Urinary bladder (tissue), 4 donors: Measurements from ENCODE around the gene PLCB2. TPM values are rescaled to one million over a fixed set of nuclear protein-coding genes. Genes with fewer than 3 reads are reported as not detected.
A peak's percentile ranks its signal among the peaks of the same experiment; 100 is the strongest.

ENCODE experiments used
- DNase-seq: peaks from one replicate; pipeline ENCODE4 v3.0.0-alpha.2; 2015; ENCODE audit errors: extremely low spot score
- H3K27ac ChIP-seq: one replicate; pipeline ENCODE4 v1.5.1; 2013; ENCODE audit warnings: low read depth, mild to moderate bottlenecking, moderate library complexity
- H3K36me3 ChIP-seq: one replicate; pipeline ENCODE4 v1.6.1; 2013; ENCODE audit warnings: mild to moderate bottlenecking, moderate library complexity; ENCODE audit not compliant: insufficient read depth
- H3K4me1 ChIP-seq: one replicate; pipeline ENCODE4 v1.6.1; 2013; ENCODE audit warnings: mild to moderate bottlenecking, moderate library complexity; ENCODE audit not compliant: insufficient read depth
- H3K4me3 ChIP-seq: one replicate; pipeline ENCODE4 v1.5.1; 2013; ENCODE audit warnings: low read depth, low read length
- WGBS: extraction: QIAGEN DNeasy Blood & Tissue Kit; methylation state at CpG from one replicate; pipeline ENCODE4 v1.1.7; 2013; 5-methylcytosine and 5-hydroxymethylcytosine counted together
- polyA plus RNA-seq: library from polyadenylated mRNA; stranded (reverse); fragments of 200-250 nt; gene quantifications from one replicate; pipeline ENCODE4 v1.2.3, GENCODE V29; 2013
- total RNA-seq: library from RNA; depleted of rRNA; stranded (reverse); fragments of >200 nt; gene quantifications from one replicate; pipeline ENCODE4 v1.2.3, GENCODE V29; 2014
- donor health status: healthy with polysubstance abuse.
- donor health status: healthy.

Gene PLCB2
- total and polyA plus RNA-seq, 2 donors = 3.9 to 9.8 TPM

GRCh38 chr15:40241269-40242212 is 66.2 kb downstream of the PLCB2 start:
- WGBS = 87% methylated on average over 14 of the region's 14 CpGs
- Histone ChIP-seq H3K36me3 (no peaks in the 10 kb centered on the region), H3K27ac (no peak overlapping the region), H3K4me3 (no peak overlapping the region), H3K4me1 (no peaks in the 10 kb centered on the region)
- no peak for DNase-seq

- Histone ChIP-seq H3K27ac (peak overlapping the region; percentile 49), H3K4me3 (no peak overlapping the region), H3K4me1 (no peaks in the 10 kb centered on the region), H3K36me3 (no peaks in the 10 kb centered on the region)
- DNase-seq = no peak
- 84% methylated on average over 10 of the region's 10 CpGs for WGBS
Measured at GRCh38 chr15:40240619-40241221, 67.0 kb downstream of the PLCB2 start.

- Histone ChIP-seq H3K36me3 (no peaks in the 10 kb centered on the region), H3K27ac (peak overlapping the region; percentile 53), H3K4me3 (no peak overlapping the region), H3K4me1 (no peaks in the 10 kb centered on the region)
- WGBS = 83% methylated on average over 19 of the region's 19 CpGs
- no peak for DNase-seq
Measured at GRCh38 chr15:40239693-40240618, 67.8 kb downstream of the PLCB2 start.

GRCh38 chr15:40239404-40239692 is 68.4 kb downstream of the PLCB2 start:
- Histone ChIP-seq H3K4me3 (no peak overlapping the region), H3K27ac (peak overlapping the region; percentile 38), H3K4me1 (no peaks in the 10 kb centered on the region), H3K36me3 (no peaks in the 10 kb centered on the region)
- DNase-seq = no peak
- 33% methylated on average over 5 of the region's 5 CpGs for WGBS

GRCh38 chr15:40238532-40239403 is 69.0 kb downstream of the PLCB2 start, which contains the start of gene PAK6:
TSS of gene PAK6 (plus strand) at chr15:40239063. CDS start at chr15:40264786, 25,723 bp downstream.
- DNase-seq = no peak
- WGBS = 5% methylated on average over 39 of the region's 39 CpGs
- Histone ChIP-seq H3K27ac (peak within 1 kb of the TSS; percentile 38), H3K4me1 (no peaks in the 10 kb centered on the region), H3K4me3 (peak within 1 kb of the TSS; percentile 23), H3K36me3 (no peaks in the 10 kb centered on the region)

Other genes with a start within 250 kb of the PLCB2 start
- gene BMF, start 199.1 kb downstream of the PLCB2 start, total RNA-seq = 10.8 TPM
- 7.8 TPM for gene BMF, start 199.1 kb downstream of the PLCB2 start, polyA plus RNA-seq
- gene BUB1B, start 146.9 kb downstream of the PLCB2 start, total RNA-seq = 23.8 TPM
- gene BUB1B, start 146.9 kb downstream of the PLCB2 start, polyA plus RNA-seq = 0.27 TPM
- gene PAK6, start 68.9 kb downstream of the PLCB2 start, total RNA-seq = 2.0 TPM
- 2.0 TPM for gene PAK6, start 68.9 kb downstream of the PLCB2 start, polyA plus RNA-seq
- not detected for gene ANKRD63, start 24.9 kb downstream of the PLCB2 start, total RNA-seq
- gene ANKRD63, start 24.9 kb downstream of the PLCB2 start, polyA plus RNA-seq = not detected
- gene INAFM2, start 15.8 kb upstream of the PLCB2 start, total RNA-seq = 11.3 TPM
- gene INAFM2, start 15.8 kb upstream of the PLCB2 start, polyA plus RNA-seq = 24.5 TPM
- 10.0 TPM for gene CCDC9B, start 33.0 kb upstream of the PLCB2 start, total RNA-seq
- 42.2 TPM for gene CCDC9B, start 33.0 kb upstream of the PLCB2 start, polyA plus RNA-seq
- gene PHGR1, start 43.1 kb upstream of the PLCB2 start, total RNA-seq = not detected
- gene PHGR1, start 43.1 kb upstream of the PLCB2 start, polyA plus RNA-seq = 2.6 TPM
- gene DISP2, start 50.3 kb upstream of the PLCB2 start, total RNA-seq = 0.63 TPM
- gene DISP2, start 50.3 kb upstream of the PLCB2 start, polyA plus RNA-seq = 0.27 TPM
- 25.4 TPM for gene KNSTRN, start 74.8 kb upstream of the PLCB2 start, total RNA-seq
- gene KNSTRN, start 74.8 kb upstream of the PLCB2 start, polyA plus RNA-seq = 7.5 TPM
- 39.4 TPM for gene IVD, start 97.9 kb upstream of the PLCB2 start, total RNA-seq
- gene IVD, start 97.9 kb upstream of the PLCB2 start, polyA plus RNA-seq = 48.5 TPM
- 7.9 TPM for gene BAHD1, start 133.0 kb upstream of the PLCB2 start, total RNA-seq
- gene BAHD1, start 133.0 kb upstream of the PLCB2 start, polyA plus RNA-seq = 23.0 TPM
- gene CHST14, start 163.0 kb upstream of the PLCB2 start, total RNA-seq = 11.8 TPM
- 22.6 TPM for gene CHST14, start 163.0 kb upstream of the PLCB2 start, polyA plus RNA-seq